Aorta (tissue), 5 donors: ENCODE data around the gene TLE3. TPM values are rescaled to one million over a fixed set of nuclear protein-coding genes. Genes with fewer than 3 reads are reported as not detected.
A peak's percentile ranks its signal among the peaks of the same experiment; 100 is the strongest.

ENCODE experiments used
- ATAC-seq: fragments of 200-7000 bp; cut with Tn5 transposase; one replicate; pipeline ENCODE4 v1.9.1; 2022; ENCODE audit warnings: moderate library complexity; ENCODE audit not compliant: low FRiP score
- DNase-seq, 2 donors: peaks; one replicate each; pipeline ENCODE4 v3.0.0-alpha.2; 2020
- H3K27ac ChIP-seq, 2 donors: one replicate each; pipeline ENCODE4 v1.5.1; 2013; ENCODE audit warnings: low read length in 2 of 2, mild to moderate bottlenecking in 2 of 2, moderate library complexity in 2 of 2, control low read depth in 1 of 2, inconsistent platforms in 1 of 2, low read depth in 1 of 2
- H3K27me3 ChIP-seq, 2 donors: one replicate each; pipeline ENCODE4 v1.6.1; 2013; ENCODE audit warnings: control low read depth in 1 of 2, low read length in 1 of 2, mild to moderate bottlenecking in 1 of 2, moderate library complexity in 1 of 2; ENCODE audit not compliant: insufficient read depth in 2 of 2, control insufficient read depth in 1 of 2
- H3K36me3 ChIP-seq, 2 donors: one replicate each; pipeline ENCODE4 v1.6.1; 2013; ENCODE audit warnings: control low read depth in 1 of 2, low read length in 1 of 2, mild to moderate bottlenecking in 1 of 2; ENCODE audit not compliant: insufficient read depth in 2 of 2, control insufficient read depth in 1 of 2
- H3K4me1 ChIP-seq, 2 donors: one replicate each; pipeline ENCODE4 v1.6.1; 2013; ENCODE audit warnings: low read length in 2 of 2, control low read depth in 1 of 2, mild to moderate bottlenecking in 1 of 2, moderate library complexity in 1 of 2; ENCODE audit not compliant: insufficient read depth in 2 of 2, control insufficient read depth in 1 of 2
- H3K4me3 ChIP-seq, 2 donors: one replicate each; pipeline ENCODE4 v1.5.1; 2013; ENCODE audit warnings: low read length in 2 of 2, control low read depth in 1 of 2, mild to moderate bottlenecking in 1 of 2
- H3K9me3 ChIP-seq: one replicate; pipeline ENCODE4 v1.6.1; 2013; ENCODE audit warnings: mild to moderate bottlenecking, low read length; ENCODE audit not compliant: control insufficient read depth
- WGBS, 2 donors: extraction: QIAGEN DNeasy Blood & Tissue Kit; methylation state at CpG; one replicate each; pipeline ENCODE4 v1.1.7; 2013; 5-methylcytosine and 5-hydroxymethylcytosine counted together
- intact Hi-C, 2 donors: fragments of 100-400 bp; cut with DNase I; formaldehyde crosslinking; loops; one replicate each; pipeline versions ENCODE4 v1.14.2 to v1.15.0; 2022
- polyA plus RNA-seq, 2 donors: library from polyadenylated mRNA; stranded (reverse); fragments of 200-250 nt; gene quantifications; one replicate each; pipeline ENCODE4 v1.2.3, GENCODE V29; 2013
- total RNA-seq, 2 donors: library from RNA; stranded (reverse); fragmentation: NEBNext Ultra II Directional; extraction: Animal tissue kit (Norgen Biotek cat#: 25700); gene quantifications; one replicate each; pipeline ENCODE4 v1.2.1, GENCODE V29; 2021
- donor health status: healthy with polysubstance abuse.
- donor health status: Bipolar disorder and iron deficiency.
- donor health status: DM: no; HTN: no; CAD: no.
- donor health status: DM: no; HTN: no; CAD: no.
- donor health status: DM: yes; HTN: yes; CAD: no.

TLE3 gene
- total and polyA plus RNA-seq, 4 donors = 8.3 to 89.9 (median 28.2) TPM

- no peaks in the 10 kb centered on the region for H3K4me1 ChIP-seq
- intact Hi-C loops = no loop called here
Measured at GRCh38 chr15:70067011-70067410, 30.7 kb downstream of the TLE3 start.

GRCh38 chr15:70066447-70066846, 31.3 kb downstream of the TLE3 start:
- intact Hi-C loops = no loop called here
- Histone ChIP-seq H3K4me1 (no peaks in the 10 kb centered on the region), H3K27me3 (no peaks in the 10 kb centered on the region), H3K9me3 (no peaks in the 10 kb centered on the region), H3K4me3 (no peak overlapping the region), H3K27ac (no peak overlapping the region), H3K36me3 (peaks cover 5 to 6% of the 10 kb centered on the region in 2 donors)
- no peak for DNase-seq
- WGBS, 2 donors = 91 to 92% methylated on average over 5 of the region's 5 CpGs
- no peak for ATAC-seq

More at GRCh38 chr15:70067011-70067410, 30.7 kb downstream of the TLE3 start:
- Histone ChIP-seq H3K27me3 (no peaks in the 10 kb centered on the region), H3K27ac (no peak overlapping the region), H3K4me3 (no peak overlapping the region), H3K36me3 (peaks cover 6% of the 10 kb centered on the region in 2 donors), H3K9me3 (no peaks in the 10 kb centered on the region)
- DNase-seq = no peak
- no peak for ATAC-seq
- 95 to 97% methylated on average over 2 of the region's 2 CpGs for WGBS, 2 donors

GRCh38 chr15:70066004-70066403, 31.7 kb downstream of the TLE3 start:
- Histone ChIP-seq H3K4me1 (no peaks in the 10 kb centered on the region), H3K27ac (no peak overlapping the region), H3K9me3 (no peaks in the 10 kb centered on the region), H3K36me3 (peaks cover 3 to 6% of the 10 kb centered on the region in 2 donors), H3K4me3 (no peak overlapping the region), H3K27me3 (no peaks in the 10 kb centered on the region)
- WGBS, 2 donors = 95 to 99% methylated on average over 12 of the region's 12 CpGs
- DNase-seq (peak in 1 of 2 donors; percentile 57), ATAC-seq (no peak)
- intact Hi-C loops = no loop called here

- ATAC-seq = no peak
- no peak overlapping the region for H3K27ac ChIP-seq
- intact Hi-C loops = no loop called here
- H3K9me3 ChIP-seq = no peaks in the 10 kb centered on the region
- peaks cover 3 to 6% of the 10 kb centered on the region in 2 donors for H3K36me3 ChIP-seq
- H3K27me3 ChIP-seq = no peaks in the 10 kb centered on the region
- peak in 1 of 2 donors; percentile 48 for DNase-seq
- WGBS, 2 donors = 52 to 53% methylated on average over 6 of the region's 6 CpGs
- no peak overlapping the region for H3K4me3 ChIP-seq
- no peaks in the 10 kb centered on the region for H3K4me1 ChIP-seq
Measured at GRCh38 chr15:70065006-70065722, 32.6 kb downstream of the TLE3 start.

- no peak overlapping the region for H3K27ac ChIP-seq
- ATAC-seq = no peak
- H3K4me3 ChIP-seq = no peak overlapping the region
- no peaks in the 10 kb centered on the region for H3K9me3 ChIP-seq
- DNase-seq = peak in 1 of 2 donors; percentile 31
- H3K27me3 ChIP-seq = no peaks in the 10 kb centered on the region
- H3K4me1 ChIP-seq = no peaks in the 10 kb centered on the region
- H3K36me3 ChIP-seq = peaks cover 6% of the 10 kb centered on the region in 2 donors
- intact Hi-C loops = no loop called here
- 76 to 81% methylated on average over 4 of the region's 4 CpGs for WGBS, 2 donors
Measured at GRCh38 chr15:70064441-70064840, 33.3 kb downstream of the TLE3 start.

- H3K36me3 ChIP-seq = peaks cover 5 to 6% of the 10 kb centered on the region in 2 donors
- ATAC-seq (no peak), DNase-seq (peak in 1 of 2 donors; percentile 28)
- intact Hi-C loops = no loop called here
- H3K4me3 ChIP-seq = no peak overlapping the region
- no peaks in the 10 kb centered on the region for H3K4me1 ChIP-seq
- H3K9me3 ChIP-seq = no peaks in the 10 kb centered on the region
- no peaks in the 10 kb centered on the region for H3K27me3 ChIP-seq
- H3K27ac ChIP-seq = no peak overlapping the region
- 96% methylated on average over 7 of the region's 7 CpGs for WGBS, 2 donors
Measured at GRCh38 chr15:70063980-70064379, 33.7 kb downstream of the TLE3 start.

- no peaks in the 10 kb centered on the region for H3K9me3 ChIP-seq
- no peaks in the 10 kb centered on the region for H3K4me1 ChIP-seq
- ATAC-seq = peak; percentile 40
- intact Hi-C loops = no loop called here
- H3K27ac ChIP-seq = no peak overlapping the region
- H3K4me3 ChIP-seq = no peak overlapping the region
- DNase-seq = peak in 1 of 2 donors; percentile 51
- peaks cover 3 to 8% of the 10 kb centered on the region in 2 donors for H3K36me3 ChIP-seq
- 88 to 93% methylated on average over 17 of the region's 17 CpGs for WGBS, 2 donors
- no peaks in the 10 kb centered on the region for H3K27me3 ChIP-seq
Measured at GRCh38 chr15:70063261-70063925, 34.3 kb downstream of the TLE3 start.

- H3K9me3 ChIP-seq = no peaks in the 10 kb centered on the region
- H3K4me3 ChIP-seq = no peak overlapping the region
- no peaks in the 10 kb centered on the region for H3K27me3 ChIP-seq
- intact Hi-C loops = no loop called here
- H3K36me3 ChIP-seq = peaks cover 3 to 8% of the 10 kb centered on the region in 2 donors
- 53 to 70% methylated on average over 29 of the region's 29 CpGs for WGBS, 2 donors
- ATAC-seq (peak; percentile 45), DNase-seq (peak in 1 of 2 donors; percentile 88)
- no peak overlapping the region for H3K27ac ChIP-seq
- no peaks in the 10 kb centered on the region for H3K4me1 ChIP-seq
Measured at GRCh38 chr15:70062321-70062956, 35.3 kb downstream of the TLE3 start.
